ENCODE measurements around the gene TMEM154. TPM values are rescaled to one million over a fixed set of nuclear protein-coding genes. Genes with fewer than 3 reads are reported as not detected.
A peak's percentile ranks its signal among the peaks of the same experiment; 100 is the strongest.

The TMEM154 gene
- total RNA-seq, 2 experiments from 2014 or later, result 18.3 to 18.5 TPM

GRCh38 chr4:152663203-152664066 is 16.4 kb downstream of the TMEM154 start:
- no peaks in the 10 kb centered on the region for H3K27me3 Mint-ChIP-seq
- DNase-seq, result no peak
- H3K27ac Mint-ChIP-seq, result peak overlapping the region; percentile 8
- H3K4me1 Mint-ChIP-seq, result peaks cover 27% of the 10 kb centered on the region
- peaks cover 7% of the 10 kb centered on the region for H3K9me3 Mint-ChIP-seq
- H3K36me3 Mint-ChIP-seq, result peaks cover 25% of the 10 kb centered on the region
- H3K4me3 Mint-ChIP-seq, result no peak overlapping the region

- Mint-ChIP-seq H3K4me3 (no peak overlapping the region), H3K9me3 (peaks cover 21% of the 10 kb centered on the region), H3K4me1 (peaks cover 24% of the 10 kb centered on the region), H3K27ac (peak overlapping the region; percentile 13), H3K27me3 (no peaks in the 10 kb centered on the region), H3K36me3 (peaks cover 41% of the 10 kb centered on the region)
- DNase-seq, result no peak
Observed at GRCh38 chr4:152661649-152662048, 18.1 kb downstream of the TMEM154 start.

- peaks cover 24% of the 10 kb centered on the region for H3K4me1 Mint-ChIP-seq
- peaks cover 45% of the 10 kb centered on the region for H3K36me3 Mint-ChIP-seq
- H3K27ac Mint-ChIP-seq, result peak overlapping the region; percentile 37
Observed at GRCh38 chr4:152660526-152660925, 19.3 kb downstream of the TMEM154 start.

GRCh38 chr4:152659806-152660205 is 20.0 kb downstream of the TMEM154 start:
- Mint-ChIP-seq H3K36me3 (peaks cover 47% of the 10 kb centered on the region), H3K4me3 (no peak overlapping the region), H3K4me1 (peaks cover 26% of the 10 kb centered on the region), H3K9me3 (peaks cover 22% of the 10 kb centered on the region), H3K27ac (no peak overlapping the region), H3K27me3 (no peaks in the 10 kb centered on the region)
- DNase-seq, result no peak

More at GRCh38 chr4:152660526-152660925, 19.3 kb downstream of the TMEM154 start:
- Mint-ChIP-seq H3K9me3 (peaks cover 22% of the 10 kb centered on the region), H3K4me3 (no peak overlapping the region), H3K27me3 (no peaks in the 10 kb centered on the region)
- no peak for DNase-seq

GRCh38 chr4:152657657-152658056 is 22.1 kb downstream of the TMEM154 start:
- Mint-ChIP-seq H3K36me3 (peaks cover 37% of the 10 kb centered on the region), H3K4me3 (no peak overlapping the region), H3K27ac (no peak overlapping the region), H3K27me3 (no peaks in the 10 kb centered on the region), H3K4me1 (peaks cover 15% of the 10 kb centered on the region), H3K9me3 (peaks cover 22% of the 10 kb centered on the region)
- DNase-seq, result no peak

- no peak overlapping the region for H3K27ac Mint-ChIP-seq
- H3K4me1 Mint-ChIP-seq, result peaks cover 3% of the 10 kb centered on the region
Observed at GRCh38 chr4:152655272-152656129, 24.3 kb downstream of the TMEM154 start.

GRCh38 chr4:152652102-152652501 is 27.7 kb downstream of the TMEM154 start:
- H3K36me3 Mint-ChIP-seq, result peaks cover 14% of the 10 kb centered on the region
- peaks cover 4% of the 10 kb centered on the region for H3K9me3 Mint-ChIP-seq
- H3K4me1 Mint-ChIP-seq, result peaks cover 3% of the 10 kb centered on the region
- no peak overlapping the region for H3K27ac Mint-ChIP-seq
- no peaks in the 10 kb centered on the region for H3K27me3 Mint-ChIP-seq
- no peak for DNase-seq
- no peak overlapping the region for H3K4me3 Mint-ChIP-seq

More at GRCh38 chr4:152655272-152656129, 24.3 kb downstream of the TMEM154 start:
- H3K27me3 Mint-ChIP-seq, result no peaks in the 10 kb centered on the region
- H3K9me3 Mint-ChIP-seq, result peaks cover 22% of the 10 kb centered on the region
- DNase-seq, result no peak
- no peak overlapping the region for H3K4me3 Mint-ChIP-seq
- H3K36me3 Mint-ChIP-seq, result peaks cover 32% of the 10 kb centered on the region

- no peak overlapping the region for H3K4me3 Mint-ChIP-seq
Observed at GRCh38 chr4:152651473-152652060, 28.2 kb downstream of the TMEM154 start.

GRCh38 chr4:152646221-152646620 is 33.6 kb downstream of the TMEM154 start:
- no peak overlapping the region for H3K4me3 Mint-ChIP-seq
- H3K36me3 Mint-ChIP-seq, result peaks cover 6% of the 10 kb centered on the region
- no peak overlapping the region for H3K27ac Mint-ChIP-seq
- DNase-seq, result no peak
- no peaks in the 10 kb centered on the region for H3K9me3 Mint-ChIP-seq
- no peaks in the 10 kb centered on the region for H3K27me3 Mint-ChIP-seq
- H3K4me1 Mint-ChIP-seq, result peaks cover 16% of the 10 kb centered on the region

More at GRCh38 chr4:152651473-152652060, 28.2 kb downstream of the TMEM154 start:
- Mint-ChIP-seq H3K9me3 (no peaks in the 10 kb centered on the region), H3K36me3 (peaks cover 11% of the 10 kb centered on the region), H3K27me3 (no peaks in the 10 kb centered on the region), H3K4me1 (peaks cover 3% of the 10 kb centered on the region), H3K27ac (no peak overlapping the region)
- DNase-seq, result no peak

GRCh38 chr4:152644130-152644529 is 35.7 kb downstream of the TMEM154 start:
- H3K4me1 Mint-ChIP-seq, result peaks cover 17% of the 10 kb centered on the region
- no peak overlapping the region for H3K4me3 Mint-ChIP-seq
- no peaks in the 10 kb centered on the region for H3K9me3 Mint-ChIP-seq
- peaks cover 8% of the 10 kb centered on the region for H3K36me3 Mint-ChIP-seq
- peak overlapping the region; percentile 68 for H3K27ac Mint-ChIP-seq
- H3K27me3 Mint-ChIP-seq, result no peaks in the 10 kb centered on the region
- DNase-seq, result no peak

- Mint-ChIP-seq H3K27me3 (no peaks in the 10 kb centered on the region), H3K9me3 (no peaks in the 10 kb centered on the region), H3K4me1 (peaks cover 17% of the 10 kb centered on the region), H3K36me3 (peaks cover 8% of the 10 kb centered on the region), H3K4me3 (no peak overlapping the region), H3K27ac (peak overlapping the region; percentile 68)
- DNase-seq, result peak; percentile 6
Observed at GRCh38 chr4:152643153-152644035, 36.4 kb downstream of the TMEM154 start.

GRCh38 chr4:152640058-152640921 is 39.5 kb downstream of the TMEM154 start:
- no peak overlapping the region for H3K27ac Mint-ChIP-seq
- H3K4me3 Mint-ChIP-seq, result no peak overlapping the region

GRCh38 chr4:152635851-152636250 is 43.9 kb downstream of the TMEM154 start:
- Mint-ChIP-seq H3K36me3 (peaks cover 7% of the 10 kb centered on the region), H3K4me3 (no peak overlapping the region), H3K27ac (no peak overlapping the region)

More at GRCh38 chr4:152640058-152640921, 39.5 kb downstream of the TMEM154 start:
- no peak for DNase-seq
- peaks cover 27% of the 10 kb centered on the region for H3K4me1 Mint-ChIP-seq
- no peaks in the 10 kb centered on the region for H3K9me3 Mint-ChIP-seq
- H3K36me3 Mint-ChIP-seq, result peaks cover 8% of the 10 kb centered on the region
- H3K27me3 Mint-ChIP-seq, result no peaks in the 10 kb centered on the region

More at GRCh38 chr4:152635851-152636250, 43.9 kb downstream of the TMEM154 start:
- H3K27me3 Mint-ChIP-seq, result no peaks in the 10 kb centered on the region
- H3K4me1 Mint-ChIP-seq, result peaks cover 11% of the 10 kb centered on the region
- H3K9me3 Mint-ChIP-seq, result no peaks in the 10 kb centered on the region
- DNase-seq, result no peak

Data from activated naive CD8-positive, alpha-beta T cell treated with anti-CD3 and anti-CD28 coated beads for 36 hours (primary cell).